ENCODE data around the gene NDFIP2.

Gene NDFIP2

GRCh38 chr13:79582896-79583295, 101.9 kb downstream of the NDFIP2 start:
- Histone ChIP-seq H3K4me3 (ENCODE audit: low read length, poor library complexity, severe bottlenecking) (no peak overlapping the region), H3K79me2 (ENCODE audit: insufficient read depth, low read length) (no peaks in the 10 kb centered on the region), H2AFZ (ENCODE audit: low read length) (no peak overlapping the region), H3K9me3 (ENCODE audit: insufficient read depth, low read depth, low read length) (peaks cover 4% of the 10 kb centered on the region; the same call in 1 of the 2 replicates), H3F3A (ENCODE audit: low read depth) (no peaks in the 10 kb centered on the region), H3K9ac (ENCODE audit: low read depth, low read length, poor library complexity, severe bottlenecking) (no peak overlapping the region), H3K4me2 (ENCODE audit: low read depth, low read length, poor library complexity, severe bottlenecking) (no peak overlapping the region), H3K36me3 (ENCODE audit: insufficient read depth, low read length) (no peaks in the 10 kb centered on the region), H3K27me3 (ENCODE audit: insufficient read depth, low read length, poor library complexity, severe bottlenecking) (no peaks in the 10 kb centered on the region), H4K20me1 (ENCODE audit: insufficient read depth, low read length, poor library complexity, severe bottlenecking) (no peaks in the 10 kb centered on the region), H3K9me2 (replicated peaks; ENCODE audit: low read depth, low read length) (no peaks in the 10 kb centered on the region), H3K4me1 (ENCODE audit: insufficient read depth, low read length, poor library complexity, severe bottlenecking) (no peaks in the 10 kb centered on the region)
- TF ChIP-seq EZH2phosphoT487 (IDR thresholded peaks at IDR 0.05; ENCODE audit: borderline replicate concordance) (no peak), CTCF (conservative IDR thresholded peaks at IDR 0.05; ENCODE audit: low read length) (no peak)

- no peaks in the 10 kb centered on the region for H3F3A ChIP-seq (ENCODE audit: low read depth)
- H3K36me3 ChIP-seq (ENCODE audit: insufficient read depth, low read length) = no peaks in the 10 kb centered on the region
- H3K9ac ChIP-seq (ENCODE audit: low read depth, low read length, poor library complexity, severe bottlenecking) = no peak overlapping the region
- no peaks in the 10 kb centered on the region for H3K27me3 ChIP-seq (ENCODE audit: insufficient read depth, low read length, poor library complexity, severe bottlenecking)
- peaks cover 4% of the 10 kb centered on the region; the same call in 1 of the 2 replicates for H3K9me3 ChIP-seq (ENCODE audit: insufficient read depth, low read depth, low read length)
- no peaks in the 10 kb centered on the region for H3K79me2 ChIP-seq (ENCODE audit: insufficient read depth, low read length)
- no peaks in the 10 kb centered on the region for H4K20me1 ChIP-seq (ENCODE audit: insufficient read depth, low read length, poor library complexity, severe bottlenecking)
- no peak overlapping the region for H3K4me2 ChIP-seq (ENCODE audit: low read depth, low read length, poor library complexity, severe bottlenecking)
- TF ChIP-seq EZH2phosphoT487 (IDR thresholded peaks at IDR 0.05; ENCODE audit: borderline replicate concordance) (no peak), CTCF (conservative IDR thresholded peaks at IDR 0.05; ENCODE audit: low read length) (no peak)
- no peak overlapping the region for H3K4me3 ChIP-seq (ENCODE audit: low read length, poor library complexity, severe bottlenecking)
- H3K9me2 ChIP-seq (replicated peaks; ENCODE audit: low read depth, low read length) = no peaks in the 10 kb centered on the region
- H2AFZ ChIP-seq (ENCODE audit: low read length) = no peak overlapping the region
- no peaks in the 10 kb centered on the region for H3K4me1 ChIP-seq (ENCODE audit: insufficient read depth, low read length, poor library complexity, severe bottlenecking)
These were observed 104.1 kb downstream of the NDFIP2 start for GRCh38 chr13:79585033-79585432.

- Histone ChIP-seq H3K4me1 (ENCODE audit: insufficient read depth, low read length, poor library complexity, severe bottlenecking) (no peaks in the 10 kb centered on the region), H2AFZ (ENCODE audit: low read length) (0 out of 2 replicates have a peak overlapping the region, but pooled peaks have one; percentile 1), H3K4me3 (ENCODE audit: low read length, poor library complexity, severe bottlenecking) (no peak overlapping the region), H4K20me1 (ENCODE audit: insufficient read depth, low read length, poor library complexity, severe bottlenecking) (no peaks in the 10 kb centered on the region), H3K79me2 (ENCODE audit: insufficient read depth, low read length) (no peaks in the 10 kb centered on the region), H3F3A (ENCODE audit: low read depth) (no peaks in the 10 kb centered on the region), H3K9me2 (replicated peaks; ENCODE audit: low read depth, low read length) (no peaks in the 10 kb centered on the region), H3K4me2 (ENCODE audit: low read depth, low read length, poor library complexity, severe bottlenecking) (no peak overlapping the region), H3K9ac (ENCODE audit: low read depth, low read length, poor library complexity, severe bottlenecking) (no peak overlapping the region), H3K36me3 (ENCODE audit: insufficient read depth, low read length) (no peaks in the 10 kb centered on the region), H3K27me3 (ENCODE audit: insufficient read depth, low read length, poor library complexity, severe bottlenecking) (no peaks in the 10 kb centered on the region), H3K9me3 (ENCODE audit: insufficient read depth, low read depth, low read length) (peaks cover 4% of the 10 kb centered on the region; the same call in 1 of the 2 replicates)
- TF ChIP-seq EZH2phosphoT487 (IDR thresholded peaks at IDR 0.05; ENCODE audit: borderline replicate concordance) = no peak
- no peak for TF ChIP-seq CTCF (conservative IDR thresholded peaks at IDR 0.05; ENCODE audit: low read length)
These were observed 108.8 kb downstream of the NDFIP2 start for GRCh38 chr13:79589603-79590393.

Data from Loucy (cell line).